Bronchial epithelial cell (primary cell): ENCODE data around the gene GLIPR1L1. TPM values are rescaled to one million over a fixed set of nuclear protein-coding genes. Genes with fewer than 3 reads are reported as not detected.

ENCODE experiments used
- DNase-seq: peaks from one replicate; pipeline ENCODE4 v3.0.0-alpha.2; 2010; ENCODE audit warnings: low read depth
- FAIRE-seq: peaks from 2 replicates; lab custom pipeline; 2011; peaks lifted over from hg19 to GRCh38; lab: Jason Lieb, UNC
- H3K27me3 ChIP-seq: 2 replicates; pipeline ENCODE4 v1.5.1; 2011; ENCODE audit warnings: low read length; ENCODE audit not compliant: control insufficient read depth, insufficient read depth
- H3K36me3 ChIP-seq: 2 replicates; pipeline ENCODE4 v1.5.1; 2011; ENCODE audit warnings: low read length; ENCODE audit not compliant: control insufficient read depth, insufficient read depth
- H3K4me3 ChIP-seq: 2 replicates; pipeline ENCODE4 v1.5.1; 2011; ENCODE audit warnings: mild to moderate bottlenecking, low read depth, low read length, control low read depth
- CTCF ChIP-seq: IDR thresholded peaks from 2 replicates; pipeline ENCODE4 v1.5.1; 2011; ENCODE audit warnings: mild to moderate bottlenecking, moderate library complexity, low read length, control low read depth, inconsistent platforms; ENCODE audit not compliant: insufficient read depth, severe bottlenecking
- total RNA-seq: library from RNA; depleted of rRNA; stranded (reverse); fragments of >200 nt; gene quantifications from 2 replicates; pipeline ENCODE4 v1.2.1, GENCODE V29; 2014

GLIPR1L1 gene
- total RNA-seq, 1 donor from 2014 or later: not detected

- Histone ChIP-seq H3K36me3 (no peaks in the 10 kb centered on the region), H3K4me3 (no peak overlapping the region), H3K27me3 (no peaks in the 10 kb centered on the region)
- DNase-seq (no peak), FAIRE-seq (no peak)
- no peak for TF ChIP-seq CTCF
These were observed 32.2 kb upstream of the GLIPR1L1 start for GRCh38 chr12:75302225-75302624.

DNA sequence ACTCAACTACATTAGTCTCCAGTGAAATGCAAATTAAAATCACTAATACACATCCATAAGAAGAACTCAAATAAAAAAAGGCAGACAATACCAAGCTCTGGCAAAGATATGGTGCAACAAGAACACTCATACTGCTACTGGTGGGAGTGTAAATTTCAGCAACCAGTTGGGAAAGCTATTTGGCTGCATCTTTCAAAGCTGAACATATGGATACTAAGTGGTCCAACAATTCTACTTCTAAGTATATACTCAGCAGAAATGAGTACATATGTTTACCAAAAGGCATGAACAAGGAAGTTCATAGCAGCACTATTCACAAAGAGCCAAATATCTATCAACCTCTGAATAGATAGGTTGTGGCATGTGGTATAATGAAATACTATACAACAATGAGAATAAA, 31.7 kb upstream of the GLIPR1L1 start:
- FAIRE-seq (no peak), DNase-seq (no peak)
- Histone ChIP-seq H3K4me3 (no peak overlapping the region), H3K36me3 (no peaks in the 10 kb centered on the region), H3K27me3 (no peaks in the 10 kb centered on the region)
- no peak for TF ChIP-seq CTCF

DNA sequence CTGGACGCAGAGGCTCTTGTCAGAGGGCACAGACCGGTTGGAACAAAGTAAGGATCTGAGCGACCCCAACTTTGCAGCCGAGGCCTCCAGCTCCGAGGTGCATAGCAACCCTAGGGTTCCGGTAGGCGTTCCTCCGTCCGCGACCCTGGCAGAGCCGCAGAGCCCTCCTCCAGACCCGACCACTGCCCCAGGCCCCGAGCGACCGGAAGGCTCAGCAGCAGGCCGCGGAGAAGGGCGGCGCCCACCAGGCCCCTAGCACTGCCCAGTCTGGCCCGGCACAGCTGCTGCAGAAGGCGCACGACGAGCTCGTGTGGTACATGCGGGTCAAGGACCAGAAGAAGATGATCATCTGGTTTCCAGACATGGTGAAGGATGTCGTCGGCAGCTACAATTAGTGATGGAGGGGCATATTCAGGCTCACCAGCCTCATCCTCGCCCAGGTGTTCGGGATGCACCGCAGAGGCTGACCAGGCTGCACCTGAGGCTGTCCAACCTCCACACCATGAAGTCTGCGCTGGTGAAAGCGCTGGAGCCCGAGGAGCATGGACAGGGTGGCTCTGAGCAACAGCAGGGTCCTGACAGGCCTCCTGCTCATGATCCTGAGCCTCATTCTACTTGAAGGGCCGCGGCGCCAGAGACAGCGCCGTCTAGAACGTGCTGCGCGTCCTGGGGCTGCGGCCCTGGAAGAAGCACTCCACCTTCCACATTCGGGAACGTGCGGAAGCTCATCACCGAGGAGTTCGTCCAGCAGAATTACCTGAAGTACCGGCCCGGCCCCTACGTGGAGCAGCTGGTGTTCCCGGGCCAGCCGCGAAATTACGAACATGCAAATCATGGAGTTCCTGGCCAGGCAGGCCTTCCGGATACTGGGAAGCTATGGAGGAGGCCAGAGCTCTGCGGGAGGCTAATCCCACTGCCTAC, 28.8 kb upstream of the GLIPR1L1 start:
- TF ChIP-seq CTCF: no peak
- FAIRE-seq: no peak
- no peaks in the 10 kb centered on the region for H3K36me3 ChIP-seq
- DNase-seq: no peak
- no peak overlapping the region for H3K4me3 ChIP-seq
- H3K27me3 ChIP-seq: no peaks in the 10 kb centered on the region

DNA sequence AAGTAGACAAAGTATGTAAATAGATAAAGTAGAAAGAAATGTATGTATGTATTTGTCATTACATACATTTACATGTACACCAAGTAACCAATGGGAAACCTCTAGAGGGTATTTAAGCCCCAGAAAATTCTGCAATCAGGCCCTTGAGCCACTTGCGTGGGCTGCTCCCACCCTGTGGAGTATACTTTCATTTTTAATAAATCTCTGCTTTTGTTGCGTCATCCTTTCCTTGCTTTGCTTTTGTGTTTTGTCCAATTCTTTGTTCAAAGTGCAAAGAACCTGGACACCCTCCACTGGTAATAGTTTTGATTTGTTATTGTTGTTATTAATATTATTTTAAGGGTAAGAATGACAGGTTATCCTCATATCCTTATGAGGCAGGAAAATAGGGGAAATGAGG, 26.2 kb upstream of the GLIPR1L1 start:
- no peak for TF ChIP-seq CTCF
- Histone ChIP-seq H3K27me3 (no peaks in the 10 kb centered on the region), H3K4me3 (no peak overlapping the region), H3K36me3 (no peaks in the 10 kb centered on the region)
- DNase-seq: no peak
- FAIRE-seq: no peak

DNA sequence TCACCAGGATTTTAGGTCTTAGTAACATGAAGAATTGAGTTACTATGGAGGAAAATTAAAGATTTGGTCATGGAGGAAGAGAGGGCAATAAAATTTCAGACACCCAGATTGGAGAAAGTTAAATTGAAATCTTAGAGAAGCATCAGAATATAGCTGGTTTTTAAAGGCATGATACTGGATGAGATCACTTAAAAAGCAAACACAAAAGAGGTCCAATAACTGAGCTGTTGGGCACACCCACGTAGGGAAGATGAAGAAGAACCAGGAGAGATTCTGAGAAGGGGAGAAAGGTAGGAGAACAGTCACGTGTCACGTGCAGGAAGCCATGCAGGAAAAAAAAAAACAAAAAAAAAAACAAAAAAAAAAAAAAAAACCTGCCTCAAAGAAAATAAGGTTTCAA, 23.1 kb upstream of the GLIPR1L1 start:
- FAIRE-seq: no peak
- H3K27me3 ChIP-seq: no peaks in the 10 kb centered on the region
- TF ChIP-seq CTCF: no peak
- no peak overlapping the region for H3K4me3 ChIP-seq
- H3K36me3 ChIP-seq: no peaks in the 10 kb centered on the region
- no peak for DNase-seq
